ENCODE data around the gene COPZ1. TPM values are rescaled to one million over a fixed set of nuclear protein-coding genes. Genes with fewer than 3 reads are reported as not detected.

The COPZ1 gene
- total and polyA plus RNA-seq, 9 of the 15 experiments (the other 6 are each of a cell fraction or from before 2014, with no cell fraction given), result 137 to 487 (median 233) TPM

DNA sequence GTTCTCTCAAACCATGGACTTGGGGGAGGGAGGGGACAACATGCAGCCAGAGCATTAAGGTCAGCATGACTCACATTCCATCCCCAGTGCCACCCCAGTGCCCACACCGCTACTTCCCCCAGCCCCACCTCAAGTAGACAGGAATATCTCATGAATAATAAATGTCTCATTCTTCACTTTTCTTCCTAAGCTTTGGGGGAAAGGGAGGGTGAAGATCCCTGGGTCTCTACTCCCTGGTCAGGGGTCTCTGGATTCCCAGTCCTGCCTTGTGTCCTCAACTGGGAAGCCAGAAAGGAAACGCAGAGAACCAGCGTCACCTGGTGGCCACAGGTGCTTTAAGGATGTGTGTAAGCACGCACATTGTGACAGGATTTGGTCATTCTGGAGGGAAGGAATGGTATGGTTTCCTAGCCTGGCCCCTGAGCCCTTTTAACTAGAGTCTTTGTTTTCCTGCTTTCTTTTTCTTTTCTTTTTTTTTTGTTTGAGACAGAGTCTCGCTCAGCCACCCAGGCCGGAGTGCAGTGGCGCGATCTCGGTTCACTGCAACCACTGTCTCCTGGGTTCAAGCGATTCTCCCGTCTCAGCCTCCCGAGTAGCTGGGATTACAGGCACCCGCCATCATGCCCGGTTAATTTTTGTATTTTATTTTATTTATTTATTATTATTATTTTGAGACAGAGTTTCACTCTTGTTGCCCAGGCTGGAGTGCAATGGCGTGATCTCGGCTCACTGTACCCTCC lies 36.0 kb downstream of the COPZ1 start (continued):
- TF ChIP-seq, protein P1, sequence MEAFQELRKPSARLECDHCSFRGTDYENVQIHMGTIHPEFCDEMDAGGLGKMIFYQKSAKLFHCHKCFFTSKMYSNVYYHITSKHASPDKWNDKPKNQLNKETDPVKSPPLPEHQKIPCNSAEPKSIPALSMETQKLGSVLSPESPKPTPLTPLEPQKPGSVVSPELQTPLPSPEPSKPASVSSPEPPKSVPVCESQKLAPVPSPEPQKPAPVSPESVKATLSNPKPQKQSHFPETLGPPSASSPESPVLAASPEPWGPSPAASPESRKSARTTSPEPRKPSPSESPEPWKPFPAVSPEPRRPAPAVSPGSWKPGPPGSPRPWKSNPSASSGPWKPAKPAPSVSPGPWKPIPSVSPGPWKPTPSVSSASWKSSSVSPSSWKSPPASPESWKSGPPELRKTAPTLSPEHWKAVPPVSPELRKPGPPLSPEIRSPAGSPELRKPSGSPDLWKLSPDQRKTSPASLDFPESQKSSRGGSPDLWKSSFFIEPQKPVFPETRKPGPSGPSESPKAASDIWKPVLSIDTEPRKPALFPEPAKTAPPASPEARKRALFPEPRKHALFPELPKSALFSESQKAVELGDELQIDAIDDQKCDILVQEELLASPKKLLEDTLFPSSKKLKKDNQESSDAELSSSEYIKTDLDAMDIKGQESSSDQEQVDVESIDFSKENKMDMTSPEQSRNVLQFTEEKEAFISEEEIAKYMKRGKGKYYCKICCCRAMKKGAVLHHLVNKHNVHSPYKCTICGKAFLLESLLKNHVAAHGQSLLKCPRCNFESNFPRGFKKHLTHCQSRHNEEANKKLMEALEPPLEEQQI (IDR thresholded peaks at IDR 0.05), result no peak
- TF ChIP-seq HDAC6 (IDR thresholded peaks at IDR 0.05; ENCODE audit: low read depth, low read length) (no peak), CHCHD3 (CRISPR knock-in tag; IDR thresholded peaks at IDR 0.05) (no peak), CTBP1 (IDR thresholded peaks at IDR 0.05; ENCODE audit: borderline replicate concordance) (peak; percentile 49), TRIM28 (IDR thresholded peaks at IDR 0.05) (no peak), CBX1 (IDR thresholded peaks at IDR 0.05; ENCODE audit: low read depth) (no peak), LARP7 (IDR thresholded peaks at IDR 0.05) (no peak), THRAP3 (IDR thresholded peaks at IDR 0.05; ENCODE audit: borderline replicate concordance) (no peak), SAP30 (IDR thresholded peaks at IDR 0.05; ENCODE audit: borderline replicate concordance, insufficient read depth, low read depth, low read length, poor library complexity, severe bottlenecking) (no peak), MYNN (IDR thresholded peaks at IDR 0.05) (peak; percentile 29; the same call in 1 of the 2 replicates), MYNN (CRISPR knock-in tag; IDR thresholded peaks at IDR 0.05) (no peak), SMAD1 (IDR thresholded peaks at IDR 0.05; ENCODE audit: low read depth, low read length, partially characterized antibody) (no peak)
- TF ChIP-seq, protein P2, sequence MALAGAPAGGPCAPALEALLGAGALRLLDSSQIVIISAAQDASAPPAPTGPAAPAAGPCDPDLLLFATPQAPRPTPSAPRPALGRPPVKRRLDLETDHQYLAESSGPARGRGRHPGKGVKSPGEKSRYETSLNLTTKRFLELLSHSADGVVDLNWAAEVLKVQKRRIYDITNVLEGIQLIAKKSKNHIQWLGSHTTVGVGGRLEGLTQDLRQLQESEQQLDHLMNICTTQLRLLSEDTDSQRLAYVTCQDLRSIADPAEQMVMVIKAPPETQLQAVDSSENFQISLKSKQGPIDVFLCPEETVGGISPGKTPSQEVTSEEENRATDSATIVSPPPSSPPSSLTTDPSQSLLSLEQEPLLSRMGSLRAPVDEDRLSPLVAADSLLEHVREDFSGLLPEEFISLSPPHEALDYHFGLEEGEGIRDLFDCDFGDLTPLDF (CRISPR knock-in tag; IDR thresholded peaks at IDR 0.05), result no peak
- TF ChIP-seq, protein P3, sequence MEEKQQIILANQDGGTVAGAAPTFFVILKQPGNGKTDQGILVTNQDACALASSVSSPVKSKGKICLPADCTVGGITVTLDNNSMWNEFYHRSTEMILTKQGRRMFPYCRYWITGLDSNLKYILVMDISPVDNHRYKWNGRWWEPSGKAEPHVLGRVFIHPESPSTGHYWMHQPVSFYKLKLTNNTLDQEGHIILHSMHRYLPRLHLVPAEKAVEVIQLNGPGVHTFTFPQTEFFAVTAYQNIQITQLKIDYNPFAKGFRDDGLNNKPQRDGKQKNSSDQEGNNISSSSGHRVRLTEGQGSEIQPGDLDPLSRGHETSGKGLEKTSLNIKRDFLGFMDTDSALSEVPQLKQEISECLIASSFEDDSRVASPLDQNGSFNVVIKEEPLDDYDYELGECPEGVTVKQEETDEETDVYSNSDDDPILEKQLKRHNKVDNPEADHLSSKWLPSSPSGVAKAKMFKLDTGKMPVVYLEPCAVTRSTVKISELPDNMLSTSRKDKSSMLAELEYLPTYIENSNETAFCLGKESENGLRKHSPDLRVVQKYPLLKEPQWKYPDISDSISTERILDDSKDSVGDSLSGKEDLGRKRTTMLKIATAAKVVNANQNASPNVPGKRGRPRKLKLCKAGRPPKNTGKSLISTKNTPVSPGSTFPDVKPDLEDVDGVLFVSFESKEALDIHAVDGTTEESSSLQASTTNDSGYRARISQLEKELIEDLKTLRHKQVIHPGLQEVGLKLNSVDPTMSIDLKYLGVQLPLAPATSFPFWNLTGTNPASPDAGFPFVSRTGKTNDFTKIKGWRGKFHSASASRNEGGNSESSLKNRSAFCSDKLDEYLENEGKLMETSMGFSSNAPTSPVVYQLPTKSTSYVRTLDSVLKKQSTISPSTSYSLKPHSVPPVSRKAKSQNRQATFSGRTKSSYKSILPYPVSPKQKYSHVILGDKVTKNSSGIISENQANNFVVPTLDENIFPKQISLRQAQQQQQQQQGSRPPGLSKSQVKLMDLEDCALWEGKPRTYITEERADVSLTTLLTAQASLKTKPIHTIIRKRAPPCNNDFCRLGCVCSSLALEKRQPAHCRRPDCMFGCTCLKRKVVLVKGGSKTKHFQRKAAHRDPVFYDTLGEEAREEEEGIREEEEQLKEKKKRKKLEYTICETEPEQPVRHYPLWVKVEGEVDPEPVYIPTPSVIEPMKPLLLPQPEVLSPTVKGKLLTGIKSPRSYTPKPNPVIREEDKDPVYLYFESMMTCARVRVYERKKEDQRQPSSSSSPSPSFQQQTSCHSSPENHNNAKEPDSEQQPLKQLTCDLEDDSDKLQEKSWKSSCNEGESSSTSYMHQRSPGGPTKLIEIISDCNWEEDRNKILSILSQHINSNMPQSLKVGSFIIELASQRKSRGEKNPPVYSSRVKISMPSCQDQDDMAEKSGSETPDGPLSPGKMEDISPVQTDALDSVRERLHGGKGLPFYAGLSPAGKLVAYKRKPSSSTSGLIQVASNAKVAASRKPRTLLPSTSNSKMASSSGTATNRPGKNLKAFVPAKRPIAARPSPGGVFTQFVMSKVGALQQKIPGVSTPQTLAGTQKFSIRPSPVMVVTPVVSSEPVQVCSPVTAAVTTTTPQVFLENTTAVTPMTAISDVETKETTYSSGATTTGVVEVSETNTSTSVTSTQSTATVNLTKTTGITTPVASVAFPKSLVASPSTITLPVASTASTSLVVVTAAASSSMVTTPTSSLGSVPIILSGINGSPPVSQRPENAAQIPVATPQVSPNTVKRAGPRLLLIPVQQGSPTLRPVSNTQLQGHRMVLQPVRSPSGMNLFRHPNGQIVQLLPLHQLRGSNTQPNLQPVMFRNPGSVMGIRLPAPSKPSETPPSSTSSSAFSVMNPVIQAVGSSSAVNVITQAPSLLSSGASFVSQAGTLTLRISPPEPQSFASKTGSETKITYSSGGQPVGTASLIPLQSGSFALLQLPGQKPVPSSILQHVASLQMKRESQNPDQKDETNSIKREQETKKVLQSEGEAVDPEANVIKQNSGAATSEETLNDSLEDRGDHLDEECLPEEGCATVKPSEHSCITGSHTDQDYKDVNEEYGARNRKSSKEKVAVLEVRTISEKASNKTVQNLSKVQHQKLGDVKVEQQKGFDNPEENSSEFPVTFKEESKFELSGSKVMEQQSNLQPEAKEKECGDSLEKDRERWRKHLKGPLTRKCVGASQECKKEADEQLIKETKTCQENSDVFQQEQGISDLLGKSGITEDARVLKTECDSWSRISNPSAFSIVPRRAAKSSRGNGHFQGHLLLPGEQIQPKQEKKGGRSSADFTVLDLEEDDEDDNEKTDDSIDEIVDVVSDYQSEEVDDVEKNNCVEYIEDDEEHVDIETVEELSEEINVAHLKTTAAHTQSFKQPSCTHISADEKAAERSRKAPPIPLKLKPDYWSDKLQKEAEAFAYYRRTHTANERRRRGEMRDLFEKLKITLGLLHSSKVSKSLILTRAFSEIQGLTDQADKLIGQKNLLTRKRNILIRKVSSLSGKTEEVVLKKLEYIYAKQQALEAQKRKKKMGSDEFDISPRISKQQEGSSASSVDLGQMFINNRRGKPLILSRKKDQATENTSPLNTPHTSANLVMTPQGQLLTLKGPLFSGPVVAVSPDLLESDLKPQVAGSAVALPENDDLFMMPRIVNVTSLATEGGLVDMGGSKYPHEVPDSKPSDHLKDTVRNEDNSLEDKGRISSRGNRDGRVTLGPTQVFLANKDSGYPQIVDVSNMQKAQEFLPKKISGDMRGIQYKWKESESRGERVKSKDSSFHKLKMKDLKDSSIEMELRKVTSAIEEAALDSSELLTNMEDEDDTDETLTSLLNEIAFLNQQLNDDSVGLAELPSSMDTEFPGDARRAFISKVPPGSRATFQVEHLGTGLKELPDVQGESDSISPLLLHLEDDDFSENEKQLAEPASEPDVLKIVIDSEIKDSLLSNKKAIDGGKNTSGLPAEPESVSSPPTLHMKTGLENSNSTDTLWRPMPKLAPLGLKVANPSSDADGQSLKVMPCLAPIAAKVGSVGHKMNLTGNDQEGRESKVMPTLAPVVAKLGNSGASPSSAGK (IDR thresholded peaks at IDR 0.05), result no peak
